ENCODE results near the gene KCNJ10.

DNA sequence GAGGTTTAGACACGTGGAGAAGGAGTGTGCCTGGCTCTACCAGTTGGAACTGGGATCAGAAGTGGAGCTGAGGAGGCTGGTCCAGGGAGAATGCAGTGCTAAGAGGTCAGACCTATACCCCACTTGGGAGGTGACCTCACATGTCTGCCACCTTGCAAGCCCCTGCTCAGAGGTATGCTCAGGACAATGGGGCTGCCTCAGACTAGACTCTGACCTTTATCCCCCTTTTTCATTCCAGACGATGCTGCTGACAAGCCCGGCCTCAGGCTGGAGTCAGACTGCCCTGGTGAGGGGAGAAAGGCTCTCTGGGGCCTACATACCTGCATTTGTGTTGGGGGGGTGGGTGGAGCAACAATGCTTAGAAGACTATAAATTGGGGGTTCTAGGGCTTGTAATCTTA, 5.2 kb downstream of the KCNJ10 start:
- TF ChIP-seq POLR2A (IDR thresholded peaks at IDR 0.05) (no peak), POLR2AphosphoS5 (IDR thresholded peaks at IDR 0.05) (no peak)
- TF ChIP-seq, protein P1, sequence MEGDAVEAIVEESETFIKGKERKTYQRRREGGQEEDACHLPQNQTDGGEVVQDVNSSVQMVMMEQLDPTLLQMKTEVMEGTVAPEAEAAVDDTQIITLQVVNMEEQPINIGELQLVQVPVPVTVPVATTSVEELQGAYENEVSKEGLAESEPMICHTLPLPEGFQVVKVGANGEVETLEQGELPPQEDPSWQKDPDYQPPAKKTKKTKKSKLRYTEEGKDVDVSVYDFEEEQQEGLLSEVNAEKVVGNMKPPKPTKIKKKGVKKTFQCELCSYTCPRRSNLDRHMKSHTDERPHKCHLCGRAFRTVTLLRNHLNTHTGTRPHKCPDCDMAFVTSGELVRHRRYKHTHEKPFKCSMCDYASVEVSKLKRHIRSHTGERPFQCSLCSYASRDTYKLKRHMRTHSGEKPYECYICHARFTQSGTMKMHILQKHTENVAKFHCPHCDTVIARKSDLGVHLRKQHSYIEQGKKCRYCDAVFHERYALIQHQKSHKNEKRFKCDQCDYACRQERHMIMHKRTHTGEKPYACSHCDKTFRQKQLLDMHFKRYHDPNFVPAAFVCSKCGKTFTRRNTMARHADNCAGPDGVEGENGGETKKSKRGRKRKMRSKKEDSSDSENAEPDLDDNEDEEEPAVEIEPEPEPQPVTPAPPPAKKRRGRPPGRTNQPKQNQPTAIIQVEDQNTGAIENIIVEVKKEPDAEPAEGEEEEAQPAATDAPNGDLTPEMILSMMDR (IDR thresholded peaks at IDR 0.05) = no peak
